ENCODE data around the gene CFAP221.
A peak's percentile ranks its signal among the peaks of the same experiment; 100 is the strongest.

CFAP221 gene

GRCh38 chr2:119647440-119648169, 103.4 kb downstream of the CFAP221 start:
- DNase-seq = no peak

GRCh38 chr2:119649364-119649917, 105.2 kb downstream of the CFAP221 start:
- DNase-seq = no peak

- DNase-seq = no peak
Observed at GRCh38 chr2:119650206-119650605, 106.0 kb downstream of the CFAP221 start.

GRCh38 chr2:119650846-119651370, 106.7 kb downstream of the CFAP221 start:
- no peak for DNase-seq

- DNase-seq = no peak
Observed at GRCh38 chr2:119657466-119658145, 113.4 kb downstream of the CFAP221 start.

- DNase-seq = peak; percentile 60
Observed at GRCh38 chr2:119659601-119660342, 115.5 kb downstream of the CFAP221 start.

GRCh38 chr2:119660343-119660658, 116.1 kb downstream of the CFAP221 start:
- no peak for DNase-seq

- DNase-seq = no peak
Observed at GRCh38 chr2:119662297-119662696, 118.0 kb downstream of the CFAP221 start.

- DNase-seq = no peak
Observed at GRCh38 chr2:119668546-119668945, 124.3 kb downstream of the CFAP221 start.

- no peak for DNase-seq
Observed at GRCh38 chr2:119671016-119671415, 126.8 kb downstream of the CFAP221 start.

GRCh38 chr2:119671752-119672151, 127.5 kb downstream of the CFAP221 start:
- no peak for DNase-seq

- no peak for DNase-seq
Observed at GRCh38 chr2:119672161-119672862, 128.1 kb downstream of the CFAP221 start.

GRCh38 chr2:119673796-119674195, 129.5 kb downstream of the CFAP221 start:
- DNase-seq = no peak

GRCh38 chr2:119674711-119675500, 130.7 kb downstream of the CFAP221 start:
- no peak for DNase-seq

- no peak for DNase-seq
Observed at GRCh38 chr2:119678021-119678656, 133.9 kb downstream of the CFAP221 start.

GRCh38 chr2:119679526-119679837, 135.2 kb downstream of the CFAP221 start:
- no peak for DNase-seq

- DNase-seq = no peak
Observed at GRCh38 chr2:119679846-119680245, 135.6 kb downstream of the CFAP221 start.

GRCh38 chr2:119680457-119681202, 136.4 kb downstream of the CFAP221 start:
- no peak for DNase-seq

GRCh38 chr2:119681203-119681867, 137.1 kb downstream of the CFAP221 start:
- no peak for DNase-seq

- DNase-seq = no peak
Observed at GRCh38 chr2:119681868-119682220, 137.6 kb downstream of the CFAP221 start.
